ENCODE measurements around the gene WAS.
"Not testable (repeated sequence)": the region's sequence is repeated elsewhere in the genome, so short reads cannot be mapped to it uniquely, and the experiment has no call there.

The WAS gene

DNA sequence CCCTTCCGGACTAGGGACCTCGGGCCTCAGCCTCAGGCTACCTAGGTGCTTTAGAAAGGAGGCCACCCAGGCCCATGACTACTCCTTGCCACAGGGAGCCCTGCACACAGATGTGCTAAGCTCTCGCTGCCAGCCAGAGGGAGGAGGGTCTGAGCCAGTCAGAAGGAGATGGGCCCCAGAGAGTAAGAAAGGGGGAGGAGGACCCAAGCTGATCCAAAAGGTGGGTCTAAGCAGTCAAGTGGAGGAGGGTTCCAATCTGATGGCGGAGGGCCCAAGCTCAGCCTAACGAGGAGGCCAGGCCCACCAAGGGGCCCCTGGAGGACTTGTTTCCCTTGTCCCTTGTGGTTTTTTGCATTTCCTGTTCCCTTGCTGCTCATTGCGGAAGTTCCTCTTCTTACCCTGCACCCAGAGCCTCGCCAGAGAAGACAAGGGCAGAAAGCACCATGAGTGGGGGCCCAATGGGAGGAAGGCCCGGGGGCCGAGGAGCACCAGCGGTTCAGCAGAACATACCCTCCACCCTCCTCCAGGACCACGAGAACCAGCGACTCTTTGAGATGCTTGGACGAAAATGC, at the start of gene WAS:
Gene WAS, plus strand, starts transcription at position 389 of the 572 bp plus-strand sequence. Its CDS starts 55 bp downstream, at position 444.
- DNase-seq (ENCODE audit: low read depth, low spot score) = no peak

DNA sequence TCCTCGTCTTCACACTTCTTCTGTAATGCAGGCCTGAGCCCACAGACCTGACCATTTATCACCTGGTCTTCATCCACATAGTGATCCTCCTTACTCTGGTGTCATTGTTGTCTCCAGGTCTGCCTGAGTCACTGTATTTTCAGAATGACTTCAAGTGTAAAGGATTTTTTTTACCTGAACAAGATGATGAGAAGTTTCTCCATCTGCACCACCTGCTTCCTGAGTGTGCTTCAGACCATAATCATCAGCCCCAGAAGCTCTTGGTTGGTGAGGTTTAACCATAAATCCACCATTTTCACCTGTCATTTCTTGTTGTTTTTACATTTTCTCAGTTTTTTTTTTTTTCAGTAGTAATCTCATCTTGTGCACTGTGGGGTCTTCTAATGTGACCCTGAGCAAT, 47.3 kb upstream of the WAS start:
- DNase-seq (ENCODE audit: low read depth, low spot score) = no peak

DNA sequence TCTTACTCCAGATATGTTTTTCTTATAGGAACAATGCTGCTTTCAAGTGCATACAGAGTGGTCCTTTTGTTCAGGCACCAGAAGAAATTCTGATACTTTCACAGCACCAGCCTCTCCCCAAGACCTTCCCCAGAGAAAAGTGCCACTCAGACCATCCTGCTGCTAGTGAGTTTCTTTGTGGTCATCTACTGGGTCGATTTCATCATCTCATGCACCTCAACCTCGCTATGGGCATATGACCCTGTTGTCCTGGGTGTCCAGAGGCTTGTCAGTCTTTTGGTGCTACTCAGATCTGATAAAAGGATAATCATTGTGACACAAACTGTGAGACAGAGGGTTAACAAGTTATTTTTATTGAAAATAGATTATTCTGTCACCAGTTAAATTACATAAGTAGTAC, 46.8 kb upstream of the WAS start:
- DNase-seq (ENCODE audit: low read depth, low spot score) = no peak

DNA sequence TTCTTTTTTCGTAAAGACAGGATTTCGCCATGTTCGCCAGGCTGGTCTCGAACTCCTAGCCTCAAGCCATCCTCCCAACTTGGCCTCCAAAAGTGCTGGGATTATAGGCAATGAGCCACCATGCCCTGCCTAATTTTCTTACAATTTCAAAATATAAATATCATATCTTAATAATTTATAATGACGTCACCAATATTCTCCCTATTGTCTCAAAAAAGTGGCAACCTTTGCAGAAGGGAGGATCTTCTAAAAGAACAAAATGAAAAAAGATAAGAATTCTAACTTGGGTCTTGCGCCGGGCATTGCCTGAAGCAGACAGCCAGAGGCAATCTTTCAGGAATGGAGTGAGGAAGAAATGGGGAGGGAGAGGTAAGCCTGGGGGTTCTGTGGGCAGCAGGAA, 37.9 kb upstream of the WAS start:
- no peak for DNase-seq (ENCODE audit: low read depth, low spot score)

DNA sequence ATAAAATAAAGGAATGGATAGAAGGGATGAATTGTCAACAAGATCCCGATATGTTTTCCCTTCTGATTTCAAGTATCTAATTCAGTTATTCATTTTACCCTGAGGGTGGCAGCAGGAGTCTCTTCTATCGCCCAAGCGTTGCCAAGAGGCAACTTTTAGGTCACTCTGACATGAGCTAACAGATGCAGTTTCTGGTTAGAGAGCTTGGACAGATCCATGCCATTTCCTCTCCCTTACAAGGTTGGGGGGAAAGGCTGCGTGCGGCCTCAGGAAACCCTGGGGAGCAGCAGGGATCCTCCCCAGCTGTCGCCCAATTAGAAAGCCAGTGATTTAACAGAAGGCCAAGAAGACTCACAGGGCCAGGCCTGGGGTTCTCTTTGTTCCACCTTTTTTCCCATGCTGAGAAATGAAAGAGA, 35.3 kb upstream of the WAS start:
- peak; percentile 48 for DNase-seq (ENCODE audit: low read depth, low spot score)

DNA sequence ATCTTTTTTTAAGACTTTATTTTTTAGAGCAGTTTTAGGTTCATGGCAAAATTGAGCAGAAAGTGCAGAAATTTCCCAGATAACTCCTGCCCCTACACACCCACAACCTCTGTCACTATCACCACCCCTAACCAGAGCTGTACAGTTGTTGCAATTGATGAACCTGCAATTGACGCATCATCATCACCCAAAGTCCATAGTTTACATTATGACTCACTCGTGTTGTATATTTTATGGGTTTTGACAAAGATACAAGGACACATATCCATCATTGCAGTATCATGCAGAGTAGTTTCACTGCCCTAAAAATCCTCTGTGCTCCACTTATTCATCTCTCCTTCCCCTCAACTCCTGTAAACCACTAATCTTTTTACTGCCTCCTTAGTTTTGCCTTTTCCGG, 34.5 kb upstream of the WAS start:
- no peak for DNase-seq (ENCODE audit: low read depth, low spot score)

DNA sequence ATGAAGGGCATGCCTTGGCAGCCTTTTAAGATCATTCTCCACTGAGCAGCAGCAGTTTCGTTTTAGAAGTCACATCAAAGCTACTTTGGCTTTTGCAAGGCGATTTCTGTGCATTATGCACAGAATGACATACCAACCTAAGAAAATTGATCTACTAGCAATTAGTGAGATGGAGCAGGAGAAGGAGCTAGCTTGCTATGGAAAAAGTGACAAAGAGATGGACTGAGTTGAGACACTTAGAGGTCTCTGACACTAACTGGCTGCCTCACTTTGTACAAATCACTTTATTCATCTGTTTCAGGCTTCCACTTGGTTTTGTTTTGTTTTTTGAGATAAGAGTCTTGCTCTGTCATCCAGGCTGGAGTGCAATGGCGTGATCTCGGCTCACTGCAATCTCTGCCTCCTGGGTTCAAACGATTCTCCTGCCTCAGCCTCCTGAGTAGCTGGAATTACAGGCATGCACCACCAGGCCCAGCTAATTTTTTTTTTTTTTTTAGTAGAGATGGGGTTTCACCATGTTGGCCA, 31.5 kb upstream of the WAS start:
- DNase-seq (ENCODE audit: low read depth, low spot score) = not testable (repeated sequence)

DNA sequence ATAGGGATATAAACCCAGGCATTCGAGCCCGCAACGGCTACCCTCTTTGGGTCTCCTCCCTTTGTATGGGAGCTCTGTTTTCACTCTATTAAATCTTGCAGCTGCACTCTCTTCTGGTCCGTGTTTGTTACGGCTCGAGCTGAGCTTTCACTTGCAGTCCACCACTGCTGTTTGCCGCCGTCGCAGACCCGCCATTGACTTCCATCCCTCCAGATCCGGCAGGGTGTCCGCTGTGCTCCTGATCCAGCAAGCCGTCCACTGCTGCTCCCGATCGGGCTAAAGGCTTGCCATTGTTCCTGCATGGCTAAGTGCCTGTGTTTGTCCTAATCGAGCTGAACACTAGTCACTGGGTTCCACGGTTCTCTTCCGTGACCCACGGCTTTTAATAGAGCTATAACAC, 28.9 kb upstream of the WAS start:
- peak; percentile 47 for DNase-seq (ENCODE audit: low read depth, low spot score)

DNA sequence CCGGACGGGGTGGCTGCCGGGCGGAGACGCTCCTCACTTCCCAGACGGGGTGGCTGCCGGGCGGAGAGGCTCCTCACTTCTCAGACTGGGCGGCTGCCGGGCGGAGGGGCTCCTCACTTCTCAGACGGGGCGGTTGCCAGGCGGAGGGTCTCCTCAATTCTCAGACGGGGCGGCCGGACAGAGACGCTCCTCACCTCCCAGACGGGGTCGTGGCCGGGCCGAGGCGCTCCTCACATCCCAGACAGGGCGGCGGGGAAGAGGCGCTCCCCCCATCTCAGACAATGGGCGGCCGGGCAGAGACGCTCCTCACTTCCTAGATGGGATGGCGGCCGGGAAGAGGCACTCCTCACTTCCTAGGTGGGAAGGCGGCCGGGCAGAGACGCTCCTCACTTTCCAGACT, 23.9 kb upstream of the WAS start:
- DNase-seq (ENCODE audit: low read depth, low spot score) = not testable (repeated sequence)

DNA sequence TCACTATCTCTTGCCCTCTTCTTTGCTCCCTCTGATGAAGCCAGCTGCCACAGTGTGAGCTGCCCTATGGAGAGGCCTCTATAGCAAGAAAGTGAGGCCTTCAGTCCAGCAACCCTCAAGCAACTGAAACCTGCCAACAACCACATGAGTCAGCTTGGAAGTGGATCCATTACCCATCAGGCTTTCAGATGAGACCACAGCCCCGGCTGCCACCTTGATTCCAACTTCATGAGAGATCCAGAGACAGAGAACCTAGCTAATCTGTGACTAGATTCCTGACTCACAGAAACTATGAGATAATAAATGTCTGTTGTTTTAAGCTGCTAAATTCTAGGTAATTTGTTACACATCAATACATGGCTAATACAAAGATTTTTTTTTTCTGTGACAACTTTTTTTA, 20.4 kb upstream of the WAS start:
- DNase-seq (ENCODE audit: low read depth, low spot score) = no peak

DNA sequence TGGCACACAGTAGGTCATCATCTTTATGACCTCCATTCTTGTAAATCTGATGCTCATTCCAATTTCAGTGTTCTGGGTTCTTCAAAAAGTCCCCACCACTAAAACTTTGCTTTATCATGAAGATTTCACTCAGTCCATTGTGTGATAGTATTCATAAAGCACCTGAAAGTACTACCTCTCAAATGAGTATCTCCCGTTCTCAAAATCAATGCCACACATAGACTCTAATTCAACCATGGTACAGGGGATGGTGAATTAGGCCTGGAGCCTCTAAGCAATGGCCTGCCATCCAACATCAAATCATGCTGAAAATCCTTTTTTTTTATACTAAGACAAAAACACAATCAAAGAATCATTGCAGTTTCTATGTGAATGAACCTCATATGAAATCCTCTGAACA, 19.4 kb upstream of the WAS start:
- no peak for DNase-seq (ENCODE audit: low read depth, low spot score)

DNA sequence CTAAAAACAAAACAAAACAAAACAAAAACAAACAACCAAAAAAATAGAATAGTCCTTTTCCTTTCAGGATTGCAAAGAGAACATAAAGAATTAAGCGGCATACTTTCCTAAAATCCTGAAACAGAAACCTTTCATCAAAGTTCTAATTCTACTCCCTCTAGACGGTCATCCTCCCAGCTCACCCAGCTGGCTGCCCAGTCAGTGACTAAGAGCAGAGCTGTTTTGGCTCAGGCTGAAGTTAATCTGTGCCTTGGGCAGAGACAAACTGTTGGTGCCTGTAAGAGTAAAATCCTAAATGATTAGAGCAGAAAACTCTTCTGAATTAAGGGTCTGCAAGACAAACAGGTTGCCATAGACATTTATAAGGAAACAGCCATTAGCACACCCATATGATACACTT, 17.6 kb upstream of the WAS start:
- no peak for DNase-seq (ENCODE audit: low read depth, low spot score)

DNA sequence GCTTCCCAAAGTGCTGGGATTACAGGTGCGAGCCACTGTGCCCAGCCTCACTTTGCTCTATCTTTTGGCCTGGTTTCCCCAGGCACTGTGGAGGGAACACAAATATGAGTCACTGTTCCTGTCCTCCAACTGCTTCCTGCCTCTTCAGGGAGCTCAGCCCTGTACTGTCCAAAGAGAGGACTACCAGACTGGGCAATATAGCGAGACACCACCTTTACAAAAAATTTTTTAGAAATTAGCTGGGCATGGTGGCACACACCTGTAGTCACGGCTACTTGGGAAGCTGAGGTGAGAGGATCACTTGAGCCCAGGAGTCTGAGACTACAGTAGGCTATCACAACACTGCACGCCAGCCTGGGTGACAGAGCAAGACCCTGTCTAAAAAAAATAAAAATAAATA, 16.9 kb upstream of the WAS start:
- no peak for DNase-seq (ENCODE audit: low read depth, low spot score)

DNA sequence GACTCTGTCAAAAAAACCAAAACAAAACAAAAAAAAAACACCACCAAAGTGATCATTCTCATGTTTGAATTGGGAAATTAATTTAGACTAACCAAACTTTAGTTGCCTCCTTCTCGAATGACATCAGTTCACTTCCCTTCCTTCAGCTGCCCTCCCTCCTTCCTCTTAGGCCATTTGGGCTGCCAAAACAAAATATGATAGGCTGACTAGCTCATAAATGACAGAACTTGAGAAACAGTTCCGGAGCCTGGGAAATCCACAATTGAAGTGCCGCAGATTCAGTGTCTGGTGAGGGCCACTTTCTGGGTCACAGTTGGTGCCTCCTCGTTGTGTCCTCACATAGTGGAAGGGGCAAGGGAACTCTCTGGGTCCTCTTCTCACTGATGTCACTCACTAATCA, 16.1 kb upstream of the WAS start:
- no peak for DNase-seq (ENCODE audit: low read depth, low spot score)

DNA sequence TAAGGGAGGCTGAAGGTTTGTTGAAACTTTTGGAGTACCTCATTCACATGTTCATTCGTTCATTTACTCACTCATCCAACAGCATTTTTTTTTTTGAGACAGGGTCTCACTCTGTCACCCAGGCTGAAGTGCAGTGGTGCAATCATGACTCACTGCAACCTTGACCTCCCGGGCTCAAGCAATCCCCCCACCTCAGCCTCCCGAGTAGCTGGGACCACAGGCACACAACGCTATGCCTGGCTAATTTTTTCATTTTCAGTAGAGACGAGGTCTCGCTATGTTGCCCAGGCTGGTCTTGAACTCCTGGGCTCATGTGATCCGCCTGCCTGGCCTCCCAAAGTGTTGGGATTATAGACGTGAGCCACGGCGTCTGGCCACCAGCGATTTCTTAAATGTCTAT, 15.4 kb upstream of the WAS start:
- not testable (repeated sequence) for DNase-seq (ENCODE audit: low read depth, low spot score)

DNA sequence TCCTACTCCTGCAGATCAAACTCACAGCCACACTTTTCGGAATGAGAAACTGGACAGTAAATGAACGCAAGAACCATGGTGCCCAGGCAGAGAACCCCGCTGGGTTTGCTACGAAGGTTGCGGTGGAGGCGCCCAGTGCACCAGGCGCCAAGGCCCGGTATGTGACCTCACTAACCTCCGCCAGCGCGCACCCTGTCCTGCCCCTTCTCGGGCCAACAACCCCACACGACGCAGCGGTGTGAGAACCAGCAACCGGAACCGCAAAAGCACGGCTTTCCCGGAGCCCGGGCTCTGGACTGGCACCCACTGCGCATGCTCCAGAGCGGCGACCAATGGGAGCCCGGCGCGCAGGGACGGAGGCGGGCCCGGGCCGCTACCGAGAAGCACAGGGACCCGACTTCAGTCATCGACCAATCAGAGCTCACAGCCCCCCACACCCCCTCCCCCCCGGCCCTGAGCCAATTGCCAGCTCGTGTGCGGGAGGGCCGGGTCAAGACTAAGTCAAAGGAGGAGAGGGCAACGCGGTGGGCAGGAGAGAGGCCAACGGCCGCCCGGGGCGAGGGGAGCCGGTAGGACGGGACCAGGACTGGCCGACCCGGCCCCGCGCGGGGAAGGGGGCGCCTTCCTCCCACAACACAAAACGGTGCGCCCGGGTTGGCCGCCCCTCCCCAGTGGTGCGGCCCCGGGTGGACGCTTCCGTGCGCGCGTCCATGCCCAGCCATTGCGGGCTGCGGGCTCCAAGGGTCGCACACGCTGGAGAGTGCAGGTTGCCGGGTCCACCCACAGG, 7.3 kb upstream of the WAS start:
- DNase-seq (ENCODE audit: low read depth, low spot score) = peak; percentile 99

DNA sequence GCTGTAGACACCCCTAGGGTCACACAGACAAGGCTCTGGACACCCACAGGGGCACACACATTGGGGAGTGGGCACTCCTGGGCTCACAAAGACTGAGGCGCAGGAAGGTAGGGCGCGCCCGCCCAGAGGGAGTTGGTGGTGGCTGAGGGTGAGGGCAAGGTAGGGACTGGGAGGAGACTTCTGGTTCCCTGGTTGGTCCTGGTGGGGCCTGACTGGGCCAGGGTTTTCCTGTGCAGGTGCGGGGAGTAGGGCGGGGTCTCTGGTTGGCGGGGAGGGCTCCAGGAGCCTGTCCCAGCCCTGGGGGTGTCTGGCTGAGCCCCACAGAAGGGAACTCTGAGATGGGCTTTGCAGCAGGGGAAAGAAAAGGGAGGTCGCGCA, 6.7 kb upstream of the WAS start:
- no peak for DNase-seq (ENCODE audit: low read depth, low spot score)

DNA sequence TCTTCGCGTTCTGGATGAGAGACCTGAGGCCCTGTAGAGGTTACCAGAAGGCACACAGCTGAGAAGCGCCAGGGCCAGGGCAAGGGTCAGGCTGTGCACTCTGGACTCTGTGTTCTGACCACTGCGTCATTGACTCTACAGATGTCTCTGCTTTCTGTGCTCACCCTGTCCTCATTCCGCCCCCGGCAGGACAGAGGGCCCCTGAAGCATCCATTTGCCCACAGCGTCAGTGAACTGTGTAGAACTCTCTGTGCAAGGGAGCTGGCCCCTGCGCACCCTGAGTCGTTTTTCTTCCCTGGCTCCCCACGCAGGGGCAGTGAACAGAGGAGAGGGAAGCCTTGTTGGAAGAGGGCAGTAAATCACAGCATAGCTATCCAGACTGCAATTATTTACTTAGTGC, 6.1 kb upstream of the WAS start:
- DNase-seq (ENCODE audit: low read depth, low spot score) = peak; percentile 24

DNA sequence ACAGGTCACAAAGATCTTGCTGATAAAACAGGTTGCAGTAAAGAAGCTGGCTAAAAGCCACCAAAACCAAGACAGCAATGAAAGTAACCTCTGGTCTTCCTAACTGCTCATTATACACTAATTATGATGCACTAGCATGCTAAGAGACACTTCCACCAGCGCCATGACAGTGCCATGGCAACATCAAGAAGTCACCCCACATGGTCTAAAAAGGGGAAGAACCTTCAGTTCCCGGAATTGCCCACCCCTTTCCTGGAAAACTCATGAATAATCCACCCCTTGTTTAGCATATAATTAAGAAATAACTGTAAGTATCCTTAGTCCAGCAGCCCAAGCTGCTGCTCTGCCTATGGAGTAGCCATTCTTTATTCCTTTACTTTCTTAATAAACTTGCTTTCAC, 3.1 kb upstream of the WAS start:
- DNase-seq (ENCODE audit: low read depth, low spot score) = not testable (repeated sequence)

DNA sequence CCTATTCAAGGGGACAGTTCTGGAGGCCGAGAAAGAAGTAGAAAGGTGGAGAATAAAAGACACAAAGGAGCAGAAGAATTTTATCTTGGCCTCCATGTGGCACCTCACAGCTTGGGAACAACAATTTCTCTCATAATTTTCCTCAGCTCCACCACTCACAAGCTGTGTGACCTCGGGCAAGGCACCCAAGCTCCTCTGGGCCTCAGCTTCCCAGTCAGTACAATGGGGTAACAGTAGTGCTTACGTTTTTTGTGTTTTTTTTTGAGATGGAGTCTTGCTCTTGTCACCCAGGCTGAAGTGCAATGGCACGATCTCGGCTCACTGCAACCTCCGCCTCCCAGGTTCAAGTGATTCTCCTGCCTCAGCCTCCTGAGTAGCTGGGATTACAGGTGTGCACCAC, 2.7 kb upstream of the WAS start:
- not testable (repeated sequence) for DNase-seq (ENCODE audit: low read depth, low spot score)

DNA sequence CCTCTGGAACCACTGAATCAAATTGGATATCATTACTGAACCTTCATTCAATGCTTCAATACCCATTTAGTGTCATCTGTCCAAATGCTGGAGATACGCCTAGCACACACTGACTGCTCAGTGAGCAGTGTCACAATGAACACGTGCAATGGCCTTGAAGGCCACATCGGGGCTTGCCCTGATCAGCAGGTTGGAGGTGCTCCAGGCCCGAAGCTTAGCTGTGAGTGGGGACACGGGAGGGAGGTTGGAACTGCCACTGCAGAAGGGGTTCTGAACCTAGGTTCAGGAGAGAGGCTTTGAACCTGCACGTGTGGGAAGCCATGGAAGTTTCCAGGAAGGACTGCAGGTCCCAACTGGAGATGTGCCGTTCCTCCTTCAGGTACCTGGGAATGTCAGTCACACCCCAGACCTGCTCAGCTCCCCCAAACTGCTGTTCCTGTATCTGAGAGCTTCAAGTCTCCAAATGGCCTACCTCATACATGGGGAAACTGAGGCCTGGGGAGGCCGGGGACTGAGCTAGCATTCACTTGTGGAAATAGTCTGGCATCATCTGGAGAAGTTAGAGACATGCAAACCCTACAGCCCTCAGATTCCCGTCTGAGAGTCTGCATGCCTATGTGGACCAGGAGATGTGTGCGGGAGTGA, 1.9 kb upstream of the WAS start:
- no peak for DNase-seq (ENCODE audit: low read depth, low spot score)

DNA sequence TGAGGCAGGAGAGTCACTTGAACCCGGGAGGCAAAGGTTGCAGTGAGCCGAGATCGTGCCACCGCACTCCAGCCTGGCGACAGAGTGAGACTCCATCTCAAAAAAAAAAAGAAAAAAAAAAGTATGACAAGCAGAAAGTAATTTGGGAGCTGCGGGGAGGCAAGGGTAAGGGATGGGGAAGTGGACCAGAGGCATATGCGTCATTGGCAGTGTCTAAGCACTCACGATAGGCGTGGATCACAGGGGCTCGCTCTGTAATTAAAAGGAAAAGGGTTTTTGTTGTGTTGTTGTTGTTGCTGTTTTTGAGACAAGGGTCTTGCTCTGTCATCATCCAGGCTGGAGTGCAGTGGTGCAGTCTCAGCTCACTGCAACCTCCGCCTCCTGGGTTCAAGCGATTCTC, 804 bp upstream of the WAS start:
- DNase-seq (ENCODE audit: low read depth, low spot score) = not testable (repeated sequence)

DNA sequence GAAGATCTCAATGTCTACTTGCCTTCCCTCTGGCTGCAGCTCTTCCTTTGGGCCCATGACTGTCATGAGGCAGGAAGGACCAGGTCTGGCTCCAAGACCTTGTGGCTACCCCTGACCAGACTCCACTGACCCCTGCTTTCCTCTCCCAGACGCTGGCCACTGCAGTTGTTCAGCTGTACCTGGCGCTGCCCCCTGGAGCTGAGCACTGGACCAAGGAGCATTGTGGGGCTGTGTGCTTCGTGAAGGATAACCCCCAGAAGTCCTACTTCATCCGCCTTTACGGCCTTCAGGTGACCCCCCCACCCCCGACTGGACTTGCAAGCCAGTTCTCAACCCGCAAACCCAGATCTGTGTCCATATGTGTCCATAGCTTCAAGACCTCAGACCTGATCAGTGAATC, 535 bp downstream of the WAS start:
- no peak for DNase-seq (ENCODE audit: low read depth, low spot score)

All from ELF-1 (cell line).